BJ (cell line): ENCODE data around the gene ECI2. TPM values are rescaled to one million over a fixed set of nuclear protein-coding genes. Genes with fewer than 3 reads are reported as not detected.

ENCODE experiments used
- CTCF ChIA-PET: fragments of 350-600 bp; formaldehyde crosslinking; extraction: SDS; loops from one replicate; lab custom pipeline; 2021; ENCODE audit warnings: antibody characterized with exemption, inconsistent platforms; lab: Yijun Ruan, JAX
- POLR2A ChIA-PET: fragments of 300-600 bp; sonication (Branson Sonifier 250); formaldehyde crosslinking; extraction: SDS; loops from one replicate; lab custom pipeline; 2021; ENCODE audit warnings: antibody characterized with exemption; lab: Charles Lee
- DNase-seq: peaks from one replicate; pipeline ENCODE4 v3.0.0-alpha.2; 2011; ENCODE audit warnings: low read depth
- H3K27me3 ChIP-seq: 2 replicates; pipeline ENCODE4 v1.6.0; 2011; ENCODE audit warnings: low read length; ENCODE audit not compliant: control insufficient read depth, insufficient read depth
- H3K36me3 ChIP-seq: 2 replicates; pipeline ENCODE4 v1.5.1; 2011; ENCODE audit warnings: low read length; ENCODE audit not compliant: control insufficient read depth, insufficient read depth
- H3K4me3 ChIP-seq: 2 replicates; pipeline ENCODE4 v1.5.1; 2011; ENCODE audit warnings: low read depth, mild to moderate bottlenecking, control low read depth, low read length
- CTCF ChIP-seq: IDR thresholded peaks from 2 replicates; pipeline ENCODE4 v1.5.1; 2011; ENCODE audit warnings: low read depth, mild to moderate bottlenecking, control low read depth, inconsistent platforms, low read length, moderate library complexity; ENCODE audit not compliant: insufficient read depth
- polyA minus RNA-seq: library from RNA; depleted of rRNA, polyadenylated mRNA; stranded (reverse); fragments of >200 nt; gene quantifications from 2 replicates; pipeline ENCODE4 v1.2.3, GENCODE V29; 2011; rRNA and poly(A)+ RNA removed
- polyA plus RNA-seq: library from polyadenylated mRNA; depleted of rRNA; stranded (reverse); fragments of >200 nt; gene quantifications from 2 replicates; pipeline ENCODE4 v1.2.3, GENCODE V29; 2011; rRNA removed

Gene ECI2
- polyA plus RNA-seq (55.3 and 72.2 TPM in 2 replicates), polyA minus RNA-seq (24.7 and 26.6 TPM in 2 replicates)

DNA sequence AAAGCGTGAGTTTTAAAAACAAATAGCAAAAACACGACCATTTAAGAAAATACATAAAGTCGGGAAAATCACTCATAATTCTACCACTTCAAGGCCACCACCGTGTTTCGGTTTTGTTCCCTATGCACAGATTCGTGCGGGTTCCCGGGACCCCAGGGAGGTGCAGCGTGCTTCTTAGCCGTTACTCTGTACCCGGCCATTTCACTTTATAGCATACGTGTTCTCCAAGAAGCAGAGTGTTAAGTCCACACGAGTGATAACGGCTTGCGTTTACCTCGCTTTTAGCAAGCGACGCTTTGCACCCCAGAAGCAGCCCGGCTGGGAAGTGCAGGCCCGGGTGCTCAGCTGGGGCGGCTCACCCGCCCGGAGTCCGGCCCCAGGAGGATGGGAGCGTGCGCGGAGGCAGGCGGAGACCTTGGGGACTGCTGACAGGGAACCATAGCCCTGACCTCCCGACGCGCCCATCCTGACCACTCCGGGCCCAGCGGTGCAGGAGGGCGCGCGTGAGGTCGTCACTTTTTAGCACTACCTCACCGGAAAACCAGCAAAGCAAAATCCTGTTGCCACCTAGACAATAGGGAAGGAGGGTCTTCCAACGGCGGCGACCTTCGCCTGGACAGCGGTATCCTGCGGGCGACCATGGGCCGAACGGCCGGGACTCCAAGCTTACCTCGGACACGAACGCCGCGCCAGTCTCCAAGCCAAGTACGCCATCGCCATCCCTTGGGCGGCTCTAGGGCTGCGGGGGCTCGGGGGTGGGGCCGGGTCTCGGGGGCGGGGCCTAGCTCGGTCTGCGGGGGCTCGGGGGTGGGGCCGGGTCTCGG lies at the start of gene ECI2:
ECI2 (minus strand) TSS at position 735 of the 824 bp plus-strand sequence; CDS start at position 720, 15 bp downstream.
- DNase-seq = no peak
- Histone ChIP-seq H3K36me3 (peaks cover 3% of the 10 kb centered on the region), H3K4me3 (peak within 1 kb of the TSS; percentile 96), H3K27me3 (no peaks in the 10 kb centered on the region)
- ChIA-PET CTCF (interaction anchor here (0.8 to 3.9 kb wide), 3 partner anchors 20 to 80 kb away, joined by 4 to 25 read pairs (median 4); no protein-coding TSS in a partner anchor), POLR2A (interaction anchor here (1.7 kb wide), 1 partner anchor 114 kb away, joined by 6 read pairs; a partner anchor contains a TSS)
- no peak for TF ChIP-seq CTCF

GRCh38 chr6:4180652-4181255 lies 45.4 kb upstream of the ECI2 start:
- H3K27me3 ChIP-seq = peaks cover 3% of the 10 kb centered on the region
- POLR2A ChIA-PET = no interaction called here
- no peak for TF ChIP-seq CTCF
- CTCF ChIA-PET = interaction anchor here (0.5 to 1.2 kb wide), 2 partner anchors 25 to 32 kb away, joined by 3 to 5 read pairs; no protein-coding TSS in a partner anchor
- no peak overlapping the region for H3K4me3 ChIP-seq
- no peaks in the 10 kb centered on the region for H3K36me3 ChIP-seq
- DNase-seq = no peak

- Histone ChIP-seq H3K4me3 (no peak overlapping the region), H3K36me3 (no peaks in the 10 kb centered on the region), H3K27me3 (peaks cover 3% of the 10 kb centered on the region)
- no peak for DNase-seq
- no peak for TF ChIP-seq CTCF
- POLR2A ChIA-PET = no interaction called here
- CTCF ChIA-PET = interaction anchor here (1.2 kb wide), 1 partner anchor 25 kb away, joined by 3 read pairs; no protein-coding TSS in a partner anchor
Observed at GRCh38 chr6:4179960-4180651, 44.7 kb upstream of the ECI2 start.

- Histone ChIP-seq H3K27me3 (peaks cover 2% of the 10 kb centered on the region), H3K36me3 (no peaks in the 10 kb centered on the region), H3K4me3 (no peak overlapping the region)
- ChIA-PET CTCF (interaction anchor here (1.0 to 1.2 kb wide), 2 partner anchors 23 to 29 kb away, joined by 3 to 4 read pairs; no protein-coding TSS in a partner anchor), POLR2A (no interaction called here)
- TF ChIP-seq CTCF = no peak
- DNase-seq = no peak
Observed at GRCh38 chr6:4178737-4179333, 43.5 kb upstream of the ECI2 start.
